HG03439 (cell line): ENCODE data around the gene PCDHA9.
"Not testable (repeated sequence)": the region's sequence is repeated elsewhere in the genome, so short reads cannot be mapped to it uniquely, and the experiment has no call there.

ENCODE experiments used
- ATAC-seq: cut with Tn5 transposase; IDR thresholded peaks from one replicate; pipeline ENCODE4 v1.9.1; 2021; ENCODE audit warnings: mild to moderate bottlenecking, moderate library complexity; ENCODE audit not compliant: unreplicated experiment

PCDHA9 gene

GRCh38 chr5:140848139-140849102 lies at the start of gene PCDHA9:
Gene PCDHA9 (plus strand): TSS chr5:140848382. CDS start chr5:140848496, 114 bp downstream.
- not testable (repeated sequence) for ATAC-seq

GRCh38 chr5:140800816-140801493 lies 47.2 kb upstream of the PCDHA9 start, which contains the start of gene PCDHA3:
Gene PCDHA3 (plus strand): TSS chr5:140801057.
- no peak for ATAC-seq

- ATAC-seq: no peak
Measured at GRCh38 chr5:140801494-140801841, 46.7 kb upstream of the PCDHA9 start.

GRCh38 chr5:140802381-140802780 lies 45.8 kb upstream of the PCDHA9 start:
- not testable (repeated sequence) for ATAC-seq

- no peak for ATAC-seq
Measured at GRCh38 chr5:140802781-140803271, 45.4 kb upstream of the PCDHA9 start.

GRCh38 chr5:140806834-140807775 lies 41.1 kb upstream of the PCDHA9 start, which contains the start of gene PCDHA4:
Gene PCDHA4 (plus strand): TSS chr5:140807068.
- ATAC-seq: no peak

- ATAC-seq: not testable (repeated sequence)
Measured at GRCh38 chr5:140808241-140808888, 39.8 kb upstream of the PCDHA9 start.

GRCh38 chr5:140808889-140809291 lies 39.3 kb upstream of the PCDHA9 start:
- ATAC-seq: no peak

GRCh38 chr5:140821375-140822280 lies 26.6 kb upstream of the PCDHA9 start, which contains the start of gene PCDHA5:
Gene PCDHA5 (plus strand): TSS chr5:140821613.
- ATAC-seq: no peak

GRCh38 chr5:140822281-140822629 lies 25.9 kb upstream of the PCDHA9 start:
- no peak for ATAC-seq

GRCh38 chr5:140822969-140823368 lies 25.2 kb upstream of the PCDHA9 start:
- ATAC-seq: not testable (repeated sequence)

- no peak for ATAC-seq
Measured at GRCh38 chr5:140823475-140823874, 24.7 kb upstream of the PCDHA9 start.

GRCh38 chr5:140827704-140828361 lies 20.3 kb upstream of the PCDHA9 start, which contains the start of gene PCDHA6:
Gene PCDHA6 (plus strand): TSS chr5:140827960. CDS start chr5:140828092, 132 bp downstream.
- no peak for ATAC-seq

GRCh38 chr5:140828362-140828737 lies 19.8 kb upstream of the PCDHA9 start:
- no peak for ATAC-seq

GRCh38 chr5:140829511-140830501 lies 18.4 kb upstream of the PCDHA9 start:
- not testable (repeated sequence) for ATAC-seq

GRCh38 chr5:140833993-140834392 lies 14.2 kb upstream of the PCDHA9 start, which contains the start of gene PCDHA7:
Gene PCDHA7 (plus strand): TSS chr5:140834269. CDS start chr5:140834384, 115 bp downstream.
- ATAC-seq: no peak

- ATAC-seq: not testable (repeated sequence)
Measured at GRCh38 chr5:140834439-140835008, 13.7 kb upstream of the PCDHA9 start.
